Thymus (tissue), 11 donors: Measurements from ENCODE around the gene DUS3L. TPM values are rescaled to one million over a fixed set of nuclear protein-coding genes. Genes with fewer than 3 reads are reported as not detected.

Source experiments
- DNase-seq, 9 donors: peaks; one replicate each; pipeline ENCODE4 v3.0.0-alpha.2; 2013; ENCODE audit warnings: low spot score in 9 of 9, low read depth in 6 of 9, missing footprints in 1 of 9
- H3K27ac ChIP-seq, 2 donors: one replicate each; pipeline ENCODE4 v1.5.1; 2013; ENCODE audit warnings: control low read depth in 1 of 2, low read depth in 1 of 2, low read length in 1 of 2, mild to moderate bottlenecking in 1 of 2, moderate library complexity in 1 of 2
- H3K27me3 ChIP-seq, 2 donors: one replicate each; pipeline ENCODE4 v1.5.1; 2013; ENCODE audit warnings: low read length in 1 of 2; ENCODE audit not compliant: control insufficient read depth in 2 of 2, insufficient read depth in 1 of 2
- H3K36me3 ChIP-seq, 2 donors: one replicate each; pipeline ENCODE4 v1.5.1; 2013; ENCODE audit warnings: low read length in 1 of 2, mild to moderate bottlenecking in 1 of 2, moderate library complexity in 1 of 2; ENCODE audit not compliant: control insufficient read depth in 2 of 2, insufficient read depth in 2 of 2
- H3K4me1 ChIP-seq, 2 donors: one replicate each; pipeline ENCODE4 v1.5.1; 2013; ENCODE audit warnings: low read length in 2 of 2; ENCODE audit not compliant: control insufficient read depth in 2 of 2, insufficient read depth in 2 of 2
- H3K4me3 ChIP-seq, 2 donors: one replicate each; pipeline ENCODE4 v1.5.1; 2013; ENCODE audit warnings: low read length in 2 of 2, control low read depth in 1 of 2, mild to moderate bottlenecking in 1 of 2
- H3K9me3 ChIP-seq, 2 donors: one replicate each; pipeline ENCODE4 v1.5.1; 2013; ENCODE audit warnings: low read length in 1 of 2, mild to moderate bottlenecking in 1 of 2; ENCODE audit not compliant: control insufficient read depth in 2 of 2, insufficient read depth in 1 of 2
- WGBS: extraction: QIAGEN DNeasy Blood & Tissue Kit; methylation state at CpG from one replicate; pipeline ENCODE4 v1.1.7; 2013; 5-methylcytosine and 5-hydroxymethylcytosine counted together
- polyA plus RNA-seq: library from polyadenylated mRNA; stranded (reverse); fragments of 200-250 nt; gene quantifications from one replicate; pipeline ENCODE4 v1.2.3, GENCODE V29; 2013
- total RNA-seq: library from RNA; stranded (reverse); fragments of 120-200 nt; gene quantifications from one replicate; pipeline ENCODE4 v1.2.4, GENCODE V29; 2013
- donor health status: healthy.

The DUS3L gene
- total and polyA plus RNA-seq, 2 donors: 25.2 to 43.9 TPM

GRCh38 chr19:5824751-5825150 is 33.8 kb upstream of the DUS3L start:
- no peak overlapping the region for H3K4me3 ChIP-seq
- peaks cover 0 to 9% of the 10 kb centered on the region in 2 donors for H3K9me3 ChIP-seq
- peaks cover 24 to 34% of the 10 kb centered on the region in 2 donors for H3K4me1 ChIP-seq
- no peak overlapping the region for H3K27ac ChIP-seq
- peaks cover 7 to 38% of the 10 kb centered on the region in 2 donors for H3K27me3 ChIP-seq
- 97% methylated on average over 10 of the region's 10 CpGs for WGBS
- H3K36me3 ChIP-seq: no peaks in the 10 kb centered on the region
- DNase-seq: no peak

GRCh38 chr19:5823579-5824281 is 32.8 kb upstream of the DUS3L start:
- Histone ChIP-seq H3K4me1 (peaks cover 17 to 24% of the 10 kb centered on the region in 2 donors), H3K27me3 (peaks cover 0 to 28% of the 10 kb centered on the region in 2 donors), H3K36me3 (no peaks in the 10 kb centered on the region), H3K4me3 (no peak overlapping the region), H3K27ac (no peak overlapping the region), H3K9me3 (peaks cover 0 to 9% of the 10 kb centered on the region in 2 donors)
- WGBS: 96% methylated on average over 30 of the region's 30 CpGs
- no peak for DNase-seq

GRCh38 chr19:5822181-5822844 is 31.4 kb upstream of the DUS3L start:
- DNase-seq: no peak
- WGBS: 83% methylated on average over 30 of the region's 30 CpGs

DNA sequence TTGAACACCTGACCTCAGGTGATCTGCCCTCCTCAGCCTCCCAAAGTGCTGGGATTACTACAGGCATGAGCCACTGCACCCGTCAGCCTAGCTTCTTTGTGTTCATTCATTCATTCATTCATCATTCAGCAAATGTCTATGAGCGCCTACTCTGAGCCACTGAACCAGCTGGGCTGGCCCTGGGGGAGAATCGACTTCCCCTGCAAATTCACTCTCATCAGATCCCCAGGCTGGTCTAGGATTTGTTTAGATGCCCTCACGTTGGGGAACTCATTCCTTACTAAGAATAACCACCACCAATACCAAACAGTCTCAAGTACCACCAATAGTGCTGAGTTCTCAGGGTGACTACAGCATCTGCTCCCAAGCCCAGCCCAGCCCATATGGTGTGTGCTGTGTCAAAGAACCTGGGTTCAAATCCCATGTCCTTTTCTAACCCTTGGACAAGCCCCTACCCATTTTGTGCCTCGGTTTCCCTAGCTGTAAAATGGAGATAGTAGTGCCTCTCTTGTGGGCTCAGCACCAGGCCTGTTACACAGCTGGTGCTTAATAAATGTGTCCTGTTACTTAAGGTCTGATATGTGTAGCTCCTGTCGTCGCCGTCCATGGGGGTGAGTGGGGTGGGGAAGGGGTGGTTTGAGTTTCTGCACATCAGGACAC is 30.7 kb upstream of the DUS3L start:
- H3K9me3 ChIP-seq: peaks cover 0 to 5% of the 10 kb centered on the region in 2 donors
- H3K4me1 ChIP-seq: peaks cover 5 to 7% of the 10 kb centered on the region in 2 donors
- H3K27ac ChIP-seq: no peak overlapping the region
- no peaks in the 10 kb centered on the region for H3K36me3 ChIP-seq
- no peak for DNase-seq
- H3K4me3 ChIP-seq: no peak overlapping the region
- WGBS: 84% methylated on average over 8 of the region's 8 CpGs
- H3K27me3 ChIP-seq: peaks cover 0 to 26% of the 10 kb centered on the region in 2 donors

More at GRCh38 chr19:5822181-5822844, 31.4 kb upstream of the DUS3L start:
- H3K27ac ChIP-seq: no peak overlapping the region
- H3K4me3 ChIP-seq: no peak overlapping the region
- peaks cover 0 to 9% of the 10 kb centered on the region in 2 donors for H3K9me3 ChIP-seq
- peaks cover 0 to 21% of the 10 kb centered on the region in 2 donors for H3K27me3 ChIP-seq
- H3K36me3 ChIP-seq: no peaks in the 10 kb centered on the region
- peaks cover 11 to 14% of the 10 kb centered on the region in 2 donors for H3K4me1 ChIP-seq

DNA sequence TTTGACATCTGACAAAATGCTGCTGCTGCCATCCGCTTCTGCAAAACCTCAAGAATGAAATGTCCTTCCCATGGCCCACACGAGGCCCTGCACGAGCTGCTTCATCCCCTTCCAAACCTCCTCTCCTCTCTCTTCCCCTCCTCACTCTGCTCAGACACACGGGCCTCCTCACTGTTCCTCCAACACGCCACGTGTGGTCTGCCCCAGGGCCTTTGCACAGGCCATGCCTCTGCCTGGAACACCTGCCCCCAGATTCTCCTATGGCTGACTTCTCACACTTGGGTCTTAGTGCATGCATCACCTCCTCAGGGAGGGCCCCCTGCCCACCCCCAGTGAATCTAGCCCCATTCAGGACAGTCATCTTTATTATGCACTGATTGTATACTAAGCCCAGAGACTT is 29.8 kb upstream of the DUS3L start:
- Histone ChIP-seq H3K9me3 (no peaks in the 10 kb centered on the region), H3K4me3 (no peak overlapping the region), H3K27me3 (peaks cover 0 to 27% of the 10 kb centered on the region in 2 donors), H3K27ac (no peak overlapping the region), H3K36me3 (no peaks in the 10 kb centered on the region), H3K4me1 (no peaks in the 10 kb centered on the region)
- no peak for DNase-seq
- 76% methylated on average over 6 of the region's 6 CpGs for WGBS

DNA sequence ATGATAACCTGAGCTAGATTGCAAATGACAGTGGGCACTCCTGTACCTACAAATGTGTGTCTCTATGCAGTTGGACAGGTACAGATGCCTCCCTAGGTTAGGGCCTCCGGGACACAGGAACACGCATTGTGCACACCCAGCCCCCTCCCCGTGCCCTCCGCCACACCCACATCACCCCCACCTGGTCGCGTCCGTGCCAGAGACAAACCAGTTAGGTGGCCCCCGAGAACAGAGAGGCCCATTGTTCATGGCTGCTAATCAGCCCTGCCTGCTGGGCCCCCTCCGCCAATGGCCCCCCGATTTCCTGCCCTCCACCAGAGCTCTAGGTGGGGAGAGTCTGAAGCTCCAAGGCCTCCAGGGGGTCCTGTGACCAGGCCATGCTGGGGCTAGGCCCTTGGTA is 27.6 kb upstream of the DUS3L start:
- Histone ChIP-seq H3K4me1 (no peaks in the 10 kb centered on the region), H3K27me3 (peaks cover 0 to 24% of the 10 kb centered on the region in 2 donors), H3K4me3 (no peak overlapping the region), H3K9me3 (no peaks in the 10 kb centered on the region), H3K27ac (no peak overlapping the region), H3K36me3 (no peaks in the 10 kb centered on the region)
- DNase-seq: no peak
- WGBS: 92% methylated on average over 10 of the region's 10 CpGs

DNA sequence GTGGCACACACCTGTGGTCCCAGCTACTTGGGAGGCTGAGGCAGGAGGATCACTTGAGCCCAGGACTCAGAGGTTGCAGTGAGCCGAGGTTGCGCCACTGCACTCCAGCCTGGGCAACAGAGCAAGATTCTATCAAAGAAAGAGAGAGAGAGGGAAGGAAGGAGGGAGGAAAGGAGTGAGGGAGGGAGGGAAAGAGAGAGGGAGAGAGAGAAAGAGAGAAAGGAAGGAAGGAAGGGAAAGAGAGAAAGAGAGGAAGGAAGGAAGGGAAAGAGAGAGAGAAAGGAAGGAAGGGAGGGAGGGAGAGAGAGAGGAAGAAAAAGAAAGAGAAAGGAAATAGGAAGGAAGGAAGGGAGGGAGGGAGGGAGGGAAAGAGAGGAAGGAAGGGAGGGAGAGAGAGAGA is 26.3 kb upstream of the DUS3L start:
- Histone ChIP-seq H3K9me3 (no peaks in the 10 kb centered on the region), H3K4me1 (no peaks in the 10 kb centered on the region), H3K27me3 (peaks cover 0 to 19% of the 10 kb centered on the region in 2 donors), H3K27ac (no peak overlapping the region), H3K4me3 (no peak overlapping the region), H3K36me3 (no peaks in the 10 kb centered on the region)
- no peak for DNase-seq
- WGBS: 100% methylated on average over 2 of the region's 2 CpGs

DNA sequence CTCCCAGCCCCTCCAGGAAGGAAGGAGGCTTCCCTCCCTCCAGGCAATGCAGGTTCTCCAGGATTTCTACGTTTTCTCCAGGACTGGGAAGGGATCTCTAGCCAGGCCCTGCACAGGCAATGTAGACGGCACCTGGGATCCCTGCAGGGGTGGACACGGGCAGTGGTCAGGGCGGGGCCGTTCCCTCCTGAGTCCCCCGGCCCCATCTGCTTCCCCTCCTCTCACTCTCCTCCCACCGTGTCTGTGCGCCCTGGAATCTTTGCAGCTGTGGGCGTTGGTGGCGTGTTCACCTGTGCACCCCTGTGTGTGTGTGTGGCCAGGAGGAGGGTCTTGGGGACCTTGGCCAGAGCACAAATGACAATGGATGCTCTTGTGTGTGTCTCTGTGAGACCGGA is 23.9 kb upstream of the DUS3L start:
- no peak overlapping the region for H3K4me3 ChIP-seq
- peaks cover 0 to 14% of the 10 kb centered on the region in 2 donors for H3K27me3 ChIP-seq
- DNase-seq: no peak
- no peak overlapping the region for H3K27ac ChIP-seq
- 78% methylated on average over 11 of the region's 11 CpGs for WGBS
- H3K4me1 ChIP-seq: no peaks in the 10 kb centered on the region
- no peaks in the 10 kb centered on the region for H3K36me3 ChIP-seq
- no peaks in the 10 kb centered on the region for H3K9me3 ChIP-seq
